Effector CD8-positive, alpha-beta T cell (primary cell): ENCODE data around the gene FANCC.

ENCODE experiments used
- DNase-seq: peaks from one replicate; lab custom pipeline; 2025; lab: John Stamatoyannopoulos, UW

The FANCC gene

GRCh38 chr9:95085036-95085770, 232.3 kb downstream of the FANCC start:
- DNase-seq = no peak

GRCh38 chr9:95084254-95084934, 233.1 kb downstream of the FANCC start:
- no peak for DNase-seq

DNA sequence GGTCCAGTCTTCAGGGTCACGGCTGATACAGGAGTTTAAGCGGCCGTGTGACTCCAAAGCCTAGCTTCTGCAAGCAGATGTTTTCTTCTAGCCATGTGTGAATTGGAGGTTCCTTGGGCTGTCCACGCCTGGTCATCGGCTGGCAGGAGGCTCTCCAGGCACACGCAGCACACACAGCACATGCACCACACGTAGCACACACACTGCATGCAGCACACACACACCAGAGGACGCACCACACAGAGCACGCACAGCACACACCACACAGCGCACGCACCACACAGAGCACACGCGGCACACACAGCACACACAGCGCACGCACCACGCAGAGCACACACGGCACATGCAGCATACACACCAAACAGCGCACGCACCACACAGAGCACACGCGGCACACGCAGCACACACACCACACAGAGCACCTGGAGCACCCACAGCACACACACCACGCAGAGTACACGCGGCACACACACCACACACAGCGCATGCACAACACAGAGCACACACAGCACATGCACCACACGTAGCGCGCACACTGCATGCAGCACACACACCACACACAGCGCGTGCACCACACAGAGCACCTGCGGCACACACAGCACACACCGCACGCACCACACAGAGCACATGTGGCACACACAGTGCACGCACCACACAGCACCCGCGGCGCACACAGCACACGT, 234.3 kb downstream of the FANCC start:
- no peak for DNase-seq

GRCh38 chr9:95082401-95083084, 235.0 kb downstream of the FANCC start:
- DNase-seq = no peak

DNA sequence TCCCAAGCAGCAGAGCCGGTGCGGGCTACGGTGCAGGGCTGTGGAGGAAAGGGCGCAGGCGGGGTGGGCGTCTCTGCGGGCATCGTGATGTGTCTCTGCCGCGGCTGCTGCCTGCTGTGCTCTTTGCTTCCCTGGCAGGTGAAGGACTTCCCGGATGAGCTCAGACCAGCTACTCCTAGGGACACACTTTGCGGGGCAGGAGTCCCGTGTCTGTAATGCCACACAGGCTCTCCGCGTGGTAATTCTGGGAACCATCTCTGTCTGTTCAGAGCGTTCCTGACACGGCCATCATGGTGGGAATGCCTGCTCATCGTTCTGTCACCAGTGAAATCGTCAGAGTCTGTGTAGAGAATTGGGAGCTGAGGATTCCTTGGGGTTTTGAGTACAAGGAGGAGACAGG, 235.5 kb downstream of the FANCC start:
- DNase-seq = no peak

DNA sequence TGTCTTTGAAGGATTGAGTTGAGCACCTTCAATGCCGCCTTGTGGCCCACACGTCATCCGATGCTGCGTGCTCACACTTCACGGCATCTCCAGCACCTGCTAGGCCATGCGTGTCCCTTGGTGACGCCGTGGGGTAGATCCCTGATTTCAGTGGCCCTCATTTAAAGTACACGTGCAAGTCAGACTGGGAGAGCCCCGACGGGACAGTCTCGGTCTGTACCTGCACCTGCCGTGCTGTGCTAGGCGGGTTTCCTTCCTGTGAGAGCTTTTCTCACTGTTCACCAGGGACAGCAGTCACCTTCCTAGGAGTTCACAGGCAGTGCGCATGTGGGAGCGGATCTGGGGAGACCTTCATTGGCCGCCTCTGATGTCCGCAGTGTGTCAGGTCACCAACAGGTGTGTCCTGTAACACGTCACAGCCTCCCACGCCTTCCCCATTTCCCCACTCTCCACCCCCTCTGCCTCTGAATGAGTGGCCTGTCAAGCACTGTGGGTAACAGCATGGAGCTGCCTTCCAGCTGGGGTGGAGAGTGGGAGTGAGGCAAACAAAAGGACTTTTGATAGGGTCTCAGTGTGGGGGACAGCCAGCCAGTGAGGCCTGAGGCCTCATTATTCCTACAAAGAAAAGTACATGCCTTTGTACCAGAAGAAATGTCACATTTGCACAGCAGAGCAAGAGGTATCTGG, 236.4 kb downstream of the FANCC start:
- no peak for DNase-seq

DNA sequence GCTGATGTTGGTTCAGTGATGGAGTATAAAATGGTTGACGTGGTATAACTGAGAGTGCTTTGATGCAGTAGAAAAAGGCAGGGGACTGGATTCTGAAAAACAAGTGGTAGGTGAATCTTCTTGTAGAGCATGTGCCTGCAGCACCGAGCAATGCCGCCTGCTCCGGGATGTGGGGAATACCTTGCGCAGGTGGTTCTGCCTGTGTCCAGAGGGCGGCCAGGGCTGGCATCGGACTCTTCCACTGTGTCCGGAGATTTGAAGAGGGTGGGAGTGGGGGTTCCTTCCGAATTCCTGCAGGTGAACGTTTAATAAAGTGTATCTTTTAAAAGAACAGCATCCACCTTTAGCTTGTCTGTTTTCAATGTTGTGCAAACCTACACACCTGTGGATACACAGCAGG, 238.0 kb downstream of the FANCC start:
- DNase-seq = no peak

DNA sequence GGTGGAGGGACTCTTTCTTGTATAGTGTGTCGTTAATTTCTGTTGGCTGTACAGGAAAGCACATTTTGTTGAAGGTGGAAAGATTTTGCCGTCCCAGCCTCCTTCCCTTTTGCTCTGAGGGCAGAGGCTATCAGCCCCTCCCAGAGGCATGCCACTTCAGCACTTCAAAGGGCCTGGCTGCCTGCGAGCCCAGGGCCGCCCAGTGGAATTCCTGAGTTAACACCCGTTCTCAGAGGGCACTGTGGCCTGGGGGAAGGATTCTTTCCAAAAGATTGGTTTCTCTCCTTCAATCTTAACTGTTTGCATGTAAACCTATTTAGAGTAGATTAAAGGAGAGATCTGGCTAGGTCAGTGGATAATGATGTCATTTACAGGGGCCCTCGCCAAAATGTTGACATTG, 238.6 kb downstream of the FANCC start:
- no peak for DNase-seq

DNA sequence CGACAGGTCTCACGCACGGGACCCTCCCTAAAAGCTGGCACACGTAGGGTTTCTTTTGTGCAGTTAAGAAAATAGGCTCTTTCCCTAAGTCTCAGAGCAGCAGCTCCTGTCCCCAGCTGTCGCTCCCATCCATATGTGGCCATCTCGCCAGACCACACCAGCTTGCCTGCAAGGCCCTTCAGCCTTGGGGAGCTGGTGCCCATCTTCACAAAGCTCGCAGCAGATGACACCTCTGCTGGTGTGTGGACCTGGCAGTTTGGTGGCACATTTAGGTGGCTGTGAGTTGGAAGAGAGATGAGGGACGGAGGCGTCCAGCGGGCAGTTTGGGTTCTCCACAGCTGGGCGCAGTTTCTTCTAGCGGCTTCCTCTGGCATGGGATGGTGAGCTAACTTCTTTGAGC, 239.0 kb downstream of the FANCC start:
- no peak for DNase-seq

DNA sequence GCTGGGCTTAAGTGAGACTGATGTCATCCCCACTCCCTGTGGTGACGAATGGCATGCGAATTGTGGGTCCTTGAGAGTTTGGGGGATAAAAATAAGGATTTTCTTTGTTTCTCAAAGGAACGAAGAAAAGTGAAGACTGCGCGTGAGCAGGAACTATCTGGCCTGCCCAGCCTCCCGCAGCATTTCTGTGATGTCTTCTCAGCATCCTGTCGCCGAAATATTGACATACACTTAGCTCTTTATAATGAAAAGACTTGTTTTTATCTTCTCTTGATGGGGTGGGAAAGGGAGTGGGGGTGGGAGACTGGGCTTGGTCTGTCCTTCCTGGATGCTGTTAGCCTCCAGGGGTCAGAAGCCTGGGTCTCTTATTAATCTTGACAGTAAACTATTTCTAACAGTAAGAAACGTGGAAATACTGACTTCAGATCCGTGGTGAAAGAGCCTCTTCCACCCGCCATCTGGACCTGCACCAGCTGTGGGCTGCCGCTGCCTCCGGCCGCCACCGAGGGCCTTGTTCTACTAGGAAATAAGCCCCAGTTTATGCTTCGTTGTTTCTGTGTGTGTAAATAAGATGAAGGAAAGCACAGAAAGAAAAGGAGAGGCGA, 239.6 kb downstream of the FANCC start:
- no peak for DNase-seq

- no peak for DNase-seq
These were observed 240.3 kb downstream of the FANCC start for GRCh38 chr9:95077053-95077765.

GRCh38 chr9:95076696-95077052, 240.8 kb downstream of the FANCC start:
- no peak for DNase-seq

- no peak for DNase-seq
These were observed 241.8 kb downstream of the FANCC start for GRCh38 chr9:95075700-95076099.

DNA sequence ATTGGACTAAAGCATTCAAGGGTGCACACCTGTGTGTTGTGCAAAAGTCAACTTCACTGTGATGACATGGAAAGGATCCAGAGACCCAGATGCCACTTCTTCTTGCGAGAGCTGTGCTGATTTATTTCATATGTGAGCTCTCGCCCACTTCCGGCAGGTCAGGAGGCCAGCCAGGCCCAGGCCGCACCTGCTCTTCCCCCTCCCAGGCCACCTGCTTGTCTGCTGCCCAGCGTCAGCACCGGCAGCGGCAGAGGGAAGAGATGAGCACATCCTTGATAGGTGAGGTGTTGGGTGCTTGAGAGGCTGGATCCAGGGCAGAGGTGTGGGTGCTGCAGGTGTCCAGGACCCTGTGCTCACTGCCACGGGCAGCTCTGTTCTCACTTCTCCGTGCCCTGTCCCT, 242.9 kb downstream of the FANCC start:
- DNase-seq = no peak

GRCh38 chr9:95073918-95074317, 243.6 kb downstream of the FANCC start:
- DNase-seq = no peak

DNA sequence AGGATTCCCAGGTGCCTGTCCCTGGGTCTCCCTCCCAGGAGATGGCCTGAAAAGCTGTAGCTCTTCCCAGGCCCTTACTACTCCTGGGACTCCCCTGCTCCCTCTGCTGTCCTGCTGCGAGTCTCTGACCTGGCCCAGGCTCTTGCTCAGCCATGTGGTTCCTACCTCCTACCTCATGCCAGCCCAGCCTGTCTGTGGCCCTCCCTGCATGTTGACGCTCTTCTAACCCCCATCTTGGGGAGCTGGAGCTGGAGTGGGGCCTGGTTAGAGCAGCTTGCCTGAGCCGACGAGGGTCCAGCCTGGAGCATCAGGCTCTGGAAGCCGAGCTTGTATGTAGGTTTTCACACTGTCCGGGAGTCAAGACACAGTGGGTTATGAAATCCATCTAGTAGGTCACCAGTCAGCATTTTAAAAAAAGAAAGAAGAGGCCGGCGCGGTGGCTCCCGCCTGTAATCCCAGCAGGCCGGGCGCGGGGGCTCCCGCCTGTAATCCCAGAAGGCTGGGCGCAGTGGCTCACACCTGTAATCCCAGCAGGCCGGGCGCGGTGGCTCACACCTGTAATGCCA, 244.4 kb downstream of the FANCC start:
- no peak for DNase-seq

GRCh38 chr9:95071925-95072324, 245.6 kb downstream of the FANCC start:
- no peak for DNase-seq

DNA sequence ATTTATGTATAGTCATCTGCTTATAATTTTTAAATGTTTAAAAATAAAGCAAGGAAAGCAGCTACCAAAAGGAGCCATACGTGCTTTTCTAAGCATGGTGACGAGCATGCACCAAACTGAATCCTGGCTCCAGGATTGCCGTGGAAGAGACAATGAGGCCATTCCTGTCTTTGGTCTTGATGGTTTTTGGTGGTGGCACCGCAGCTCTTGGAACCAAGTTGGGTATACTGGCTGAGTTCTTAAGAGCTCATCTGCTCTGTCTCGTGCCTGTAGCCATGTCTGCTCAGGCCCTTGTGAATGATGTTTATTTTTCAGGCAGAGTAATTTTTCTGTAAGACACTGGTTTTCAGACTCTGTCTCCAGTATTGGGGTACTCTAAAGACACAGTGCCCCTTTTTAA, 246.1 kb downstream of the FANCC start:
- no peak for DNase-seq

GRCh38 chr9:95070549-95071021, 246.9 kb downstream of the FANCC start:
- no peak for DNase-seq

DNA sequence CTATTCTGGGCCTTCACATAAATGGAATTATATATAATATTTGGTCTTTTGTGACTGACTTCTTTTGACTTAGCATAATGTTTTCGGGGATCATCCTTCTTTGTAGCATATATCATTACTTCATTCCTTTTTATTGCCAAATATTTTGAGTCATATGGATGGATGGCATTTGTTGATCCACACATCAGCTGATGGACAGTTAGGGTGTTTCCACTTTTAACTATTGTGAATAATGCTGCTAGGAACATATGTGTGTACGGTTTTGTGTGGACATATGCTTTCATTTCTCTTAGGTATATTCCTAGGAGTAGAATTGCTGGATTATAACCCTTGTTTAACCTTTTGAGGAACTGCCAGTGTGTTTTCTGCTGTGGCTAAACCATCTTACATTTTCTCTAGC, 249.6 kb downstream of the FANCC start:
- no peak for DNase-seq
